Measurements from ENCODE around the gene ADAMTSL1. TPM values are rescaled to one million over a fixed set of nuclear protein-coding genes. Genes with fewer than 3 reads are reported as not detected.

Gene ADAMTSL1
- total and polyA plus RNA-seq, 2 donors (not counting 3 experiments of a cell fraction or from before 2014, with no cell fraction given) = 15.0 to 18.4 TPM

GRCh38 chr9:18905883-18906629 is 432.1 kb downstream of the ADAMTSL1 start:
- Histone ChIP-seq H3K4me1 (ENCODE audit: control insufficient read depth, extremely low read depth, insufficient read depth, low read length) (no peaks in the 10 kb centered on the region), H3K27ac (ENCODE audit: insufficient read depth, low read depth, low read length) (no peak overlapping the region), H3K9me1 (replicated peaks; ENCODE audit: control insufficient read depth, extremely low read depth, insufficient read depth, low read length) (no peaks in the 10 kb centered on the region), H3K79me2 (ENCODE audit: control insufficient read depth, insufficient read depth, low read length) (no peaks in the 10 kb centered on the region), H3K4me2 (ENCODE audit: insufficient read depth, low read length) (no peak overlapping the region), H3K4me3 (replicated peaks in 1 of 3; ENCODE audit: insufficient read depth in 1 of 3, low read depth in 1 of 3, low read length in 3 of 3) (no peak overlapping the region), H3K36me3 (ENCODE audit: control insufficient read depth in 2 of 2, extremely low read depth in 1 of 2, insufficient read depth in 2 of 2, low read length in 2 of 2) (peaks cover 0 to 2% of the 10 kb centered on the region in 2 experiments), H3K27me3 (ENCODE audit: control insufficient read depth in 2 of 2, insufficient read depth in 2 of 2, low read length in 2 of 2) (no peaks in the 10 kb centered on the region), H4K20me1 (replicated peaks; ENCODE audit: control insufficient read depth, extremely low read depth, insufficient read depth, low read length) (no peaks in the 10 kb centered on the region), H3K9me3 (replicated peaks; ENCODE audit: control insufficient read depth, insufficient read depth, low read length) (no peaks in the 10 kb centered on the region), H2AFZ (ENCODE audit: low read depth, low read length) (no peak overlapping the region), H3K9ac (replicated peaks; ENCODE audit: extremely low read depth, insufficient read depth, low read length) (no peak overlapping the region)
- FAIRE-seq = no peak
- POLR2A ChIA-PET = no interaction called here
- dilution Hi-C loops (cut with MboI; ENCODE audit: extremely low pct_ligation_motif_present, low sequenced_read_pairs) = no loop called here
- intact Hi-C loops (cut with micrococcal nuclease) = no loop called here
- no peak for TF ChIP-seq GATA2 (IDR thresholded peaks at IDR 0.05; ENCODE audit: insufficient read depth, insufficient read length, low read depth, low read length)
- TF ChIP-seq MAX (IDR thresholded peaks at IDR 0.05; ENCODE audit: insufficient read depth, insufficient read length) = no peak
- TF ChIP-seq JUN (IDR thresholded peaks at IDR 0.05; ENCODE audit: borderline replicate concordance, insufficient read depth, insufficient read length, low read depth) = no peak
- TF ChIP-seq POLR2A (IDR thresholded peaks at IDR 0.05; ENCODE audit: low read depth, low read length) = no peak
- TF ChIP-seq CTCF (IDR thresholded peaks at IDR 0.05; ENCODE audit: extremely low read depth in 1 of 2, insufficient read depth in 1 of 2, low read depth in 1 of 2, low read length in 2 of 2) = no peak
- TF ChIP-seq MYC (IDR thresholded peaks at IDR 0.05; ENCODE audit: low read depth, low read length) = no peak
- no peak for TF ChIP-seq POLR2AphosphoS5 (IDR thresholded peaks at IDR 0.05; ENCODE audit: insufficient read depth, low read depth, low read length)
- no peak for TF ChIP-seq EZH2 (IDR thresholded peaks at IDR 0.05; ENCODE audit: borderline replicate concordance, low read depth, low read length, severe bottlenecking)
- TF ChIP-seq FOS (IDR thresholded peaks at IDR 0.05; ENCODE audit: borderline replicate concordance, insufficient read depth, low read length) = no peak
- no TSS peak for BruUV-seq (replicated peaks)
- CTCF ChIA-PET = no interaction called here
- DNase-seq (ENCODE audit: low read depth, low spot score) = no peak
